Endothelial cell of umbilical vein (primary cell): Measurements from ENCODE around the gene JPT2. TPM values are rescaled to one million over a fixed set of nuclear protein-coding genes. Genes with fewer than 3 reads are reported as not detected.

Experiments
- BruUV-seq: library from RNA; stranded (reverse); fragments of 400-500 nt; replicated peaks from 2 replicates; lab custom pipeline; 2021; lab: Mats Ljungman, UMichigan
- CTCF ChIA-PET: fragments of 300-600, 350-600 bp; sonication (Branson Sonifier 250); formaldehyde crosslinking; loops from one replicate; lab custom pipeline; 2021; ENCODE audit warnings: antibody characterized with exemption, inconsistent platforms; lab: Charles Lee
- POLR2A ChIA-PET: fragments of 300-600, 350-600 bp; sonication (Branson Sonifier 250); formaldehyde crosslinking; loops from one replicate; lab custom pipeline; 2021; ENCODE audit warnings: antibody characterized with exemption, inconsistent platforms; lab: Charles Lee
- DNase-seq: peaks from one replicate; pipeline ENCODE4 v3.0.0-alpha.2; 2011; ENCODE audit warnings: low read depth, low spot score
- FAIRE-seq: peaks from 2 replicates; lab custom pipeline; 2011; peaks lifted over from hg19 to GRCh38; lab: Jason Lieb, UNC
- H2AFZ ChIP-seq: 2 replicates; pipeline ENCODE4 v1.6.0; 2012; ENCODE audit warnings: low read depth, low read length, control low read depth, inconsistent platforms
- H3K27ac ChIP-seq: 2 replicates; pipeline ENCODE4 v1.5.1; 2011; ENCODE audit warnings: low read depth, mild to moderate bottlenecking, control low read depth, low read length, moderate library complexity; ENCODE audit not compliant: insufficient read depth
- H3K27me3 ChIP-seq, 2 experiments: 2 replicates each; pipeline versions ENCODE4 v1.6.0 to v1.6.1; 2011; ENCODE audit warnings: low read length in 2 of 2, mixed read lengths in 1 of 2; ENCODE audit not compliant: control insufficient read depth in 2 of 2, insufficient read depth in 2 of 2
- H3K36me3 ChIP-seq, 2 experiments: 2 replicates in 1 of 2; 3 replicates in 1 of 2; pipeline ENCODE4 v1.5.1; 2011; ENCODE audit warnings: low read length in 2 of 2, mild to moderate bottlenecking in 1 of 2, moderate library complexity in 1 of 2; ENCODE audit not compliant: control insufficient read depth in 2 of 2, insufficient read depth in 2 of 2; ENCODE audit errors: extremely low read depth in 1 of 2
- H3K4me1 ChIP-seq: 3 replicates; pipeline ENCODE4 v1.5.1; 2011; ENCODE audit warnings: mild to moderate bottlenecking, low read length; ENCODE audit not compliant: control insufficient read depth, insufficient read depth; ENCODE audit errors: extremely low read depth
- H3K4me2 ChIP-seq: 2 replicates; pipeline ENCODE4 v1.6.1; 2011; ENCODE audit warnings: low read length, control low read depth, mixed read lengths; ENCODE audit not compliant: insufficient read depth
- H3K4me3 ChIP-seq, 3 experiments: fragments of 200-600 bp in 1 of 3; sonication (generic), shearing (Covaris generic) in 1 of 3; replicated peaks in 1 of 3; 2 replicates each; pipeline ENCODE4 v1.5.1; 2011 to 2016; ENCODE audit warnings: control low read depth in 3 of 3, low read length in 3 of 3, mild to moderate bottlenecking in 2 of 3, inconsistent platforms in 1 of 3, low read depth in 1 of 3, moderate library complexity in 1 of 3; ENCODE audit not compliant: insufficient read depth in 1 of 3
- H3K79me2 ChIP-seq: 2 replicates; pipeline ENCODE4 v1.6.0; 2012; ENCODE audit warnings: low read length, inconsistent platforms; ENCODE audit not compliant: control insufficient read depth, insufficient read depth
- H3K9ac ChIP-seq: replicated peaks from 2 replicates; pipeline ENCODE3; 2011; ENCODE audit warnings: low read length, control low read depth; ENCODE audit not compliant: insufficient read depth; ENCODE audit errors: extremely low read depth
- H3K9me1 ChIP-seq: replicated peaks from 3 replicates; pipeline ENCODE4 v1.6.0; 2011; ENCODE audit warnings: mild to moderate bottlenecking, low read length; ENCODE audit not compliant: control insufficient read depth, insufficient read depth; ENCODE audit errors: extremely low read depth
- H3K9me3 ChIP-seq: replicated peaks from 2 replicates; pipeline ENCODE4 v1.5.1; 2012; ENCODE audit warnings: low read length, inconsistent platforms; ENCODE audit not compliant: control insufficient read depth, insufficient read depth
- H4K20me1 ChIP-seq: replicated peaks from 2 replicates; pipeline ENCODE3; 2011; ENCODE audit warnings: mild to moderate bottlenecking, low read length; ENCODE audit not compliant: control insufficient read depth, insufficient read depth; ENCODE audit errors: extremely low read depth
- CTCF ChIP-seq, 2 donors: IDR thresholded peaks; 1 replicate in 1 of 2; 2 replicates in 1 of 2; pipeline ENCODE4 v1.5.1; 2011; ENCODE audit warnings: low read length in 2 of 2, mild to moderate bottlenecking in 2 of 2, moderate library complexity in 2 of 2, control low read depth in 1 of 2, inconsistent platforms in 1 of 2, low read depth in 1 of 2; ENCODE audit not compliant: insufficient read depth in 1 of 2; ENCODE audit errors: extremely low read depth in 1 of 2
- EZH2 ChIP-seq: IDR thresholded peaks from 2 replicates; pipeline ENCODE4 v1.6.1; 2012; ENCODE audit warnings: borderline replicate concordance, low read depth, mild to moderate bottlenecking, moderate library complexity, low read length, inconsistent platforms; ENCODE audit not compliant: severe bottlenecking
- FOS ChIP-seq: IDR thresholded peaks from 2 replicates; pipeline ENCODE4 v1.6.1; 2011; ENCODE audit warnings: mild to moderate bottlenecking, low read length, moderate library complexity, borderline replicate concordance; ENCODE audit not compliant: insufficient read depth
- GATA2 ChIP-seq: IDR thresholded peaks from 2 replicates; pipeline ENCODE4 v1.7.0; 2011; ENCODE audit warnings: low read depth, mild to moderate bottlenecking, moderate library complexity, mixed read lengths, low read length; ENCODE audit not compliant: insufficient read length, insufficient read depth
- JUN ChIP-seq: IDR thresholded peaks from 2 replicates; pipeline ENCODE4 v1.6.1; 2011; ENCODE audit warnings: borderline replicate concordance, low read depth; ENCODE audit not compliant: insufficient read length, insufficient read depth
- MAX ChIP-seq: IDR thresholded peaks from 2 replicates; pipeline ENCODE4 v1.6.1; 2011; ENCODE audit not compliant: insufficient read depth, insufficient read length
- MYC ChIP-seq: IDR thresholded peaks from one replicate; pipeline ENCODE4 v1.6.1; 2011; ENCODE audit warnings: mild to moderate bottlenecking, low read depth, low read length
- POLR2A ChIP-seq: IDR thresholded peaks from 2 replicates; pipeline ENCODE4 v1.6.1; 2012; ENCODE audit warnings: low read depth, mild to moderate bottlenecking, control low read depth, low read length
- POLR2AphosphoS5 ChIP-seq: IDR thresholded peaks from 2 replicates; pipeline ENCODE4 v1.6.1; 2012; ENCODE audit warnings: low read depth, mild to moderate bottlenecking, control low read depth, low read length, moderate library complexity; ENCODE audit not compliant: insufficient read depth
- dilution Hi-C: fragments of 300-500 bp; cut with MboI; formaldehyde crosslinking; loops from one replicate; pipeline ENCODE4 v1.15.0; 2019; ENCODE audit warnings: low sequenced_read_pairs; ENCODE audit not compliant: extremely low pct_ligation_motif_present
- intact Hi-C: fragments of 100-400 bp; cut with micrococcal nuclease; formaldehyde crosslinking; loops from one replicate; pipeline ENCODE4 v1.10.0; 2022
- polyA plus RNA-seq, 4 experiments: library from polyadenylated mRNA; depleted of rRNA in 3 of 4; stranded (reverse) in 3 of 4; unstranded in 1 of 4; fragments of >200 nt; gene quantifications; 2 replicates each; pipeline versions ENCODE4 v1.2.1 to v1.2.3, GENCODE V29; 2011 to 2012; ENCODE audit warnings: missing spikeins in 1 of 4
- total RNA-seq: library from RNA; stranded (reverse); gene quantifications from 2 replicates; pipeline ENCODE4 v1.2.3, GENCODE V29; 2021

The JPT2 gene
- total and polyA plus RNA-seq, 2 donors (not counting 3 experiments of a cell fraction or from before 2014, with no cell fraction given) = 35.8 to 93.3 TPM

GRCh38 chr16:1708768-1709180 lies 30.7 kb downstream of the JPT2 start:
- Histone ChIP-seq H3K9me3 (no peaks in the 10 kb centered on the region), H3K27me3 (no peaks in the 10 kb centered on the region), H3K4me2 (no peak overlapping the region), H3K27ac (no peak overlapping the region), H3K9ac (no peak overlapping the region), H3K79me2 (peaks cover 67% of the 10 kb centered on the region), H3K4me1 (peaks cover 12% of the 10 kb centered on the region), H3K9me1 (no peaks in the 10 kb centered on the region), H3K36me3 (no peaks in the 10 kb centered on the region), H3K4me3 (no peak overlapping the region), H2AFZ (no peak overlapping the region), H4K20me1 (no peaks in the 10 kb centered on the region)
- FAIRE-seq = no peak
- ChIA-PET CTCF (interaction anchor here (1.5 to 1.6 kb wide), 3 partner anchors 17 to 215 kb away, joined by 3 to 5 read pairs (median 3); no protein-coding TSS in a partner anchor), POLR2A (no interaction called here)
- BruUV-seq = no TSS peak
- intact Hi-C loops (loop anchor here (5.0 to 10.0 kb wide), 3 partner anchors 216 to 331 kb away; partner anchors contain the start of genes TELO2 and UQCC4), dilution Hi-C loops (no loop called here)
- DNase-seq = no peak
- no peak for TF ChIP-seq POLR2AphosphoS5
- TF ChIP-seq CTCF (IDR thresholded peaks at IDR 0.05; ENCODE audit: extremely low read depth in 1 of 2, insufficient read depth in 1 of 2, low read depth in 1 of 2, low read length in 2 of 2) = no peak
- TF ChIP-seq MAX = no peak
- TF ChIP-seq MYC = no peak
- TF ChIP-seq JUN = no peak
- TF ChIP-seq GATA2 = no peak
- TF ChIP-seq POLR2A = no peak
- TF ChIP-seq EZH2 = no peak
- TF ChIP-seq FOS = no peak
